GM18951 (cell line): ENCODE results near the gene TMEM132C.

Experiments used
- POLR2A ChIP-seq: IDR thresholded peaks from 4 replicates; pipeline ENCODE4 v1.6.1; 2011; ENCODE audit warnings: mild to moderate bottlenecking; ENCODE audit not compliant: insufficient read length, insufficient read depth; ENCODE audit errors: extremely low read depth
- in situ Hi-C: fragments of 300-500 bp; cut with MboI; formaldehyde crosslinking; loops from one replicate; pipeline ENCODE4 v1.12.0; 2022; ENCODE audit warnings: low sequenced_read_pairs, mixed read lengths, inconsistent platforms; ENCODE audit not compliant: unreplicated experiment

The TMEM132C gene

DNA sequence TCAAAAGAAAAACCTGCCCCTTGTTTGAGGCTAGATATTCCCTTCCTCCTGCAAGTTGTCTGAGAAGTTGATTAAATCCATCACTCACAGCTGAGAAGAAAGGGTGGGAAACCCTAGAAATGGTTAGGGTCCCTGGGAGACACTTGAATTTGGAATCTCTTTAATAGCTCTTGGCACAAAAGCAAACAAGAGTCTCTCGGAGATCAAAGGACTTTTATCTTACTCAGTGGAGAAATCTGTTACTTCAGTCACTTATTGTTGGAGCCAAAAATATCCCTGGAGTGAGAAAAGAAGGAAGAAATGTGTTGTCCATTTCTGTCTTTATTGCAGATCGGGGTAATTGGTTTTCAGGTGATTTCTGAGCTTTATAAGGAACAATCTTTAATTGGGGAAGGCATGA, 47.0 kb downstream of the TMEM132C start:
- in situ Hi-C loops, result no loop called here
- no peak for TF ChIP-seq POLR2A

DNA sequence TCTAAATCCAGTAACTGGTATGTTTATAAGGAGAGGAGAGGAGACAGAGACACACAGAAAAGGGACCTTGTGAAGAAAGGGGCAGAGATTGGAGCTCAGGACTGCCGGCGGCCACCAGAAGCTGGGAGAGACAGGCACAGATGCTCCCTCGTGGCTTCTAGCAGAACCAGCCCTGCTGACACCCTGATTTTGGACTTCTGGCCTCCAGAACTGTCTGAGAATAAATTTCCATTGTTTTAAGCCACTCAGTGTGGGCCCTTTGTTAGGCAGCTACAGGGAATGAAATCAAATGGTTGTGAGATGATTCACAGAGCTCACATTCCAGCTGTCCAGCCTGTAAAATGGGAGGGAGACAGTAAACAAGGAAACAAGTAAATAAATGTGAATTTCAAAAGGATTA, 47.6 kb downstream of the TMEM132C start:
- in situ Hi-C loops, result no loop called here
- TF ChIP-seq POLR2A, result no peak

GRCh38 chr12:128316078-128316477, 49.1 kb downstream of the TMEM132C start:
- in situ Hi-C loops, result no loop called here
- TF ChIP-seq POLR2A, result no peak

GRCh38 chr12:128316973-128317526, 50.1 kb downstream of the TMEM132C start:
- TF ChIP-seq POLR2A, result no peak
- in situ Hi-C loops, result no loop called here

DNA sequence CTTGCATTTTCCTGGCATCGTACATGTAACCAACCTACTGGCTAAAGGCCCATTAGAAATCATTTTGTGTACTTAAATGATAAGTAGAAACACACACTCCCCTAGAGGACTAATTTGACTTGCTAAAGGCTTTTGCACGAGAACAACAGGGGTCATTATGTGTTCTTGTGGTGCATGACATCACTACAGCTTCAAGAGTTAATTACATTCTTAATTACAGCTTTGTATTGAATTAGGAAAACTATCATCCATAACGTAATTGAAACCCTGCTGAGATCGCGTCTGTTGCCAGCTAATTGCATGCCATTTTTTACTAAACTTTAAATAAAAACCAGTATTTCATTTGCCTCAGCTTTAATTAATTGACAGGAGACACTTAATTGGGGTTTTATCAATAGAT, 51.4 kb downstream of the TMEM132C start:
- in situ Hi-C loops, result no loop called here
- no peak for TF ChIP-seq POLR2A

DNA sequence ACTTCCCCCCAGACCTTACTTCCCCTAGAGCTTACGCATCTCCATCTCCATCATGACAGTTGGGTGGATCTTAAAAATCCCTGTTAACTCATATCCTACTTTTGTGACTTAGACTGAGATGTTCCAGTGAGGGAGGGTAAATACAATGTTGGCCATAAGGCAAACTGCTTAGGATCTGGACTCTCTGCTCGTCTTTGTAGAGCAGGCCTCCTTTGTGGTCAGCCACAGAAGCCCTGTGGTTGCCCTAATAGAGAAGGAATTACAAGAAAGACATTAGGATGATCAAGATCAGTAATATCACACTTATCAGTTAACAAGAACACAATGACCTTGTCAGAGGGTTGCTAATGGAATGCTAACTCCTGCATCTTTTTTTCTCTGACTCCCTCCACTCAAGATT, 52.0 kb downstream of the TMEM132C start:
- in situ Hi-C loops, result no loop called here
- no peak for TF ChIP-seq POLR2A

- in situ Hi-C loops, result no loop called here
- TF ChIP-seq POLR2A, result no peak
Observed at GRCh38 chr12:128322341-128322740, 55.4 kb downstream of the TMEM132C start.

DNA sequence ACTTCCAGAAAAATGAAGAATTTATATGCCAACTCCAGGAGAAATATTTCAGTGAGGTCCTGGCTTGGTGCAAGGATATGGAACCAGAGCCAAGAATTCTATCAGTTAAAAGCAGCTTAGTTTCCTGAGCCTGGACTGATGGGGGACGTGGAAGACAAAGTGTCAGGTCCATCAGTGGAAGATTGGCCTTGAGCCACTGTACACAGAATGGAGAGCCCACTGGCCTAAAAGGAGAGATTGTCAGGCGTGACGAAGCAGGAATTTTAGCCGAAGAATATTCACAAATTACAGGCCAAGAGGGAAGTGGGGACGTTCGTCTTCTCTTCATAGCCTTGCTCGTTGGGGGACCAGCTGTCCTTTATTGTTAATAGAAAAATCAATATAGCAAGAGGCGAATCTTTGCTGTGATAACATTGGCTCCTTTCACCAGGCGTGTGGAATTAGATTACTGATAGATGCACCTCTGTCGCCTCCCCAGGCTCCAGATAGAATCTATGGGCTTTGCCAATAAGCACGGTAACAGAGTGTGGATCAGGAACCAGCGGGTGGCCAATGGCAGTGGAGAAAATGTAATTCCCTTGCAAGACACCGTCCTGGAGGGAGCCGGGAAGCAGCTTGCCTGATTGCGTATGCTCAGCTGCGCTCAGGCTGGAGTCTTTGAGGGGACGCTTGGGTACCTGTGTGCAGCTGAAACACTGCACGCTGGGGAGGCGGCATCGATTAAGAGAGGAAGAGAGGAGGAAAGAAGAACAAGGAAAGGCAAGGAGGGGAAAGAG, 56.4 kb downstream of the TMEM132C start:
- in situ Hi-C loops, result no loop called here
- TF ChIP-seq POLR2A, result no peak

DNA sequence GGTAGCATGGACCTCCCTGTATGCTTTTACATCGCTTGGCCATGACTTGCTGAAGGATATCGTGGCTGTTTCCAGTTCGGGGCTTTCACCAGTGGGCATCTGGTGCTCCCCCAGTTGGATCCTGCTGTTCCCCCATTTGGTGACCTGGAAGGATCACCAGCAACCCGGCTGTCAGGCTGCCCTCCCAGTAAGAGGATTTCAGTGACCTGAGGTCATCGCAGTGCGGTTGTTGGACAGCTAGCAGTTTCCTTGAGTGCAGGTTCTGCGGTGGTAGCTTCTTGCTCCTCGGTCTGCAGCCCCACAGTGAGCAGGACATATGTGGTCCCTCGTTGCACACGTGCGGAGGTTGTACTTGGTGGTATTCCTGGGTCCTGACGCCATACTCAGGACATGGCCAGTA, 58.7 kb downstream of the TMEM132C start:
- no peak for TF ChIP-seq POLR2A
- in situ Hi-C loops, result no loop called here

DNA sequence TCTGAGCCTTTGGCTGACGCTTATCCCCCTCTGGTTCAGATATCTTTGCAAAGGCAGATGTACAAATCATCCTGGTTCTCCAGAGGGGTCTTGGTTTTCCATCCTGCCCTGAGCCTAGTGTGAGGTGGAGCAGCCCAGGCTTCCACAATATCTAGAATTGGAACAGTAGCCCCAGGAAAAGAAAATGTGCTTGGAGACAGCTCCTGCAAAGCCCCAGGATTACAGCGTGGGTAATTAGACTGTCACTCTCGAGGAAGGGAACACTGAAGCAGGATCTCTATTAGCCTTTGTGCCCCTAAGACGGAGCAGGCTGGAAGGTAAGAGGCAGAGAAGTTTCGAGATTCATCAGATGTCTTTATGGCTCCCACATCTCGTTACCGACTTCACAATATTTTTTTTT, 59.4 kb downstream of the TMEM132C start:
- TF ChIP-seq POLR2A, result no peak
- in situ Hi-C loops, result no loop called here

GRCh38 chr12:128328961-128329360, 62.0 kb downstream of the TMEM132C start:
- TF ChIP-seq POLR2A, result no peak
- in situ Hi-C loops, result no loop called here

GRCh38 chr12:128336204-128337070, 69.5 kb downstream of the TMEM132C start:
- TF ChIP-seq POLR2A, result no peak
- in situ Hi-C loops, result no loop called here

- in situ Hi-C loops, result no loop called here
- no peak for TF ChIP-seq POLR2A
Observed at GRCh38 chr12:128337071-128337345, 70.0 kb downstream of the TMEM132C start.

GRCh38 chr12:128337431-128338170, 70.6 kb downstream of the TMEM132C start:
- TF ChIP-seq POLR2A, result no peak
- in situ Hi-C loops, result no loop called here
